DOHH2 (cell line): ENCODE data around the gene SLC7A7.

Experiments
- EZH2phosphoT487 ChIP-seq: fragments of 200-600 bp; sonication (generic); IDR thresholded peaks from 2 replicates; pipeline ENCODE4 v1.6.1; 2017; ENCODE audit warnings: borderline replicate concordance, mild to moderate bottlenecking, antibody characterized with exemption, low read length, moderate library complexity, mixed read lengths
- TF ChIP-seq, protein P1 (sequence below): fragments of 200-600 bp; sonication (generic); IDR thresholded peaks from one replicate; pipeline ENCODE4 v1.5.1; 2014; ENCODE audit warnings: antibody characterized with exemption, mild to moderate bottlenecking, low read depth, low read length; ENCODE audit not compliant: poor library complexity, severe bottlenecking

DNA sequence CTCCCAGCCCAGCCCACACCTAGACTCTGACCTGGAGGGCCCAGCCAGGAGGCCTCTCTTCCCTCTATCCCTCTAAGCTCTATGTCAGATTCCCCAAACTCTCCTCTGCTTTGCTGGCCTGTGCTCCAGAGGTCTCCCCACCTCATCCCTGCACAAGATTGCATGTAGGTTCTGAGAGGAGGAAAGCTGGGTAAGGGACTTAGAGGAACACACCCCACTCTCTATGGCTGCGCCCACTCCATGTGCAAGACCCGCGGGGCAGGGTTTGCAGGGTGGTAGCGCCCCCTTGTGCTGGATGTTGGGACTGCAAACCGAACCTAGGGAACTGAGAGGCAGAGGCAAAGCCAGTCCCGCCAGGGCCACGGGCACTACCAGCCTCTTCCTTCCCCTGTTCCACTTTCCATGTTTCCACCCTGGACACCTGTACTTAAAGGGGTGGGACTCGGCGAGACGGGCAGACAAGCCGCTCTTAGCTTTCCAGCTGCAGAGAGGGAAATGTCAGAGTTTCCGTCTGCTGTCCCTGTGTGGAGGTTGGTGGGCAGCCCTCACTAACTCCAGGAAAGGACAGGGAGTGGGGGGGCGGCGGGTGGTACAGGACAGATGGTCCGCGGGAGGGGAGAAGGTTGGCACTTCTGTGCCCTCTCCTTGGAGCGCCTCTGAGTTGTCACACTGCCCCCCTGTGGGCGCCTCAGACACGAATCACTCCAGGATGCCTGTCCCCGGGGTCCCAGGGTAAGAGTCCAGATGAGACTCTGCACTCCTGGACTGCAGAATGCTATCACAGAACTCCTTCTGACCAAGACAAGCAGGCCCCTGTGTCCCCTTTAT is 37.9 kb upstream of the SLC7A7 start:
- TF ChIP-seq, protein P1, sequence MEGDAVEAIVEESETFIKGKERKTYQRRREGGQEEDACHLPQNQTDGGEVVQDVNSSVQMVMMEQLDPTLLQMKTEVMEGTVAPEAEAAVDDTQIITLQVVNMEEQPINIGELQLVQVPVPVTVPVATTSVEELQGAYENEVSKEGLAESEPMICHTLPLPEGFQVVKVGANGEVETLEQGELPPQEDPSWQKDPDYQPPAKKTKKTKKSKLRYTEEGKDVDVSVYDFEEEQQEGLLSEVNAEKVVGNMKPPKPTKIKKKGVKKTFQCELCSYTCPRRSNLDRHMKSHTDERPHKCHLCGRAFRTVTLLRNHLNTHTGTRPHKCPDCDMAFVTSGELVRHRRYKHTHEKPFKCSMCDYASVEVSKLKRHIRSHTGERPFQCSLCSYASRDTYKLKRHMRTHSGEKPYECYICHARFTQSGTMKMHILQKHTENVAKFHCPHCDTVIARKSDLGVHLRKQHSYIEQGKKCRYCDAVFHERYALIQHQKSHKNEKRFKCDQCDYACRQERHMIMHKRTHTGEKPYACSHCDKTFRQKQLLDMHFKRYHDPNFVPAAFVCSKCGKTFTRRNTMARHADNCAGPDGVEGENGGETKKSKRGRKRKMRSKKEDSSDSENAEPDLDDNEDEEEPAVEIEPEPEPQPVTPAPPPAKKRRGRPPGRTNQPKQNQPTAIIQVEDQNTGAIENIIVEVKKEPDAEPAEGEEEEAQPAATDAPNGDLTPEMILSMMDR, result peak; percentile 96
- TF ChIP-seq EZH2phosphoT487, result no peak
